Measurements from ENCODE around the gene GSK3B. TPM values are rescaled to one million over a fixed set of nuclear protein-coding genes. Genes with fewer than 3 reads are reported as not detected.

Gene GSK3B
- total RNA-seq, 1 donor from 2014 or later: 11.8 TPM

DNA sequence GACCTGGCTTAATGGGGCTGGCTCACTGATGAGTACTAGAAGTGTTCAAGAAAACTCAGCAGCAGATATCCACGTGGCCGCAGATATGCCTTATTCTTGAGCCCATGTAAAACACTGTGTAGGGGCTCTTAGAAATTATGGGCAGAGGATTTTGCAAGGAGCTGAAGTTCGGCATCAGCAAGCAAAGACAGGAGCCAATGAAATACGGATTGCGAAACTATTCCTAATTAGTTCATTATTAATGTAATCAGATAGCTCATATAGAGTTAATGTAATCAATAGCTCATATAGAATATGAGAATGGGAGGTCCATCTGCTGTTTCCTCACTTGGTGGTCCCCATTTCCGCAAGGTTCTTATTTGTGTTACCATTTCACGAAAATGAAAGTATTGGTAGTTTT is 9.0 kb upstream of the GSK3B start:
- TF ChIP-seq, protein P1, sequence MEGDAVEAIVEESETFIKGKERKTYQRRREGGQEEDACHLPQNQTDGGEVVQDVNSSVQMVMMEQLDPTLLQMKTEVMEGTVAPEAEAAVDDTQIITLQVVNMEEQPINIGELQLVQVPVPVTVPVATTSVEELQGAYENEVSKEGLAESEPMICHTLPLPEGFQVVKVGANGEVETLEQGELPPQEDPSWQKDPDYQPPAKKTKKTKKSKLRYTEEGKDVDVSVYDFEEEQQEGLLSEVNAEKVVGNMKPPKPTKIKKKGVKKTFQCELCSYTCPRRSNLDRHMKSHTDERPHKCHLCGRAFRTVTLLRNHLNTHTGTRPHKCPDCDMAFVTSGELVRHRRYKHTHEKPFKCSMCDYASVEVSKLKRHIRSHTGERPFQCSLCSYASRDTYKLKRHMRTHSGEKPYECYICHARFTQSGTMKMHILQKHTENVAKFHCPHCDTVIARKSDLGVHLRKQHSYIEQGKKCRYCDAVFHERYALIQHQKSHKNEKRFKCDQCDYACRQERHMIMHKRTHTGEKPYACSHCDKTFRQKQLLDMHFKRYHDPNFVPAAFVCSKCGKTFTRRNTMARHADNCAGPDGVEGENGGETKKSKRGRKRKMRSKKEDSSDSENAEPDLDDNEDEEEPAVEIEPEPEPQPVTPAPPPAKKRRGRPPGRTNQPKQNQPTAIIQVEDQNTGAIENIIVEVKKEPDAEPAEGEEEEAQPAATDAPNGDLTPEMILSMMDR (IDR thresholded peaks at IDR 0.05): no peak
- Histone ChIP-seq H3K27ac (no peak overlapping the region), H3K4me3 (no peak overlapping the region), H3K9me3 (no peaks in the 10 kb centered on the region), H3K36me3 (no peaks in the 10 kb centered on the region), H3K27me3 (no peaks in the 10 kb centered on the region), H3K4me1 (peaks cover 0 to 2% of the 10 kb centered on the region in 2 donors)
- DNase-seq (ENCODE audit: low spot score in 2 of 2): no peak
- intact Hi-C loops (cut with DNase I): no loop called here

DNA sequence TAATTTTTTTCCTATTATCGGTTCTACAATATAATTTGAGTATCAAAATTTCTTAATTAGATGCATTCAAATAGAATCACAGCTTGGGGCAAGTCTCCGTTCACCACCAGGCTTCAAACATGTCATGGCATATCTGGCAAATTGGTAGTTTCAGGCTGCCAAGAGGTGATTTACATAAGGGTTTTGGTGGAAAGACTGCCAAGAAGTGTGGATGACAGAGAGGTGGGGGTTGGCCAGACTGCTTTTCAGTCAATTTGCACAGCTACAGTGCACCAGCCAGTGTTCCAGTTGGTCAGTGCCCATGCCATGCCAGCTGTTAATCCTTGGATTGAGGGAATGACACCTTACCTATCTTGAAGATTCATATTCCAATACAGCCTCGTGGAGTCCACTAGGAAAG is 8.4 kb upstream of the GSK3B start:
- TF ChIP-seq, protein P1 (IDR thresholded peaks at IDR 0.05): no peak
- H3K36me3 ChIP-seq: no peaks in the 10 kb centered on the region
- no peak for DNase-seq (ENCODE audit: low spot score in 2 of 2)
- no peaks in the 10 kb centered on the region for H3K27me3 ChIP-seq
- H3K9me3 ChIP-seq: no peaks in the 10 kb centered on the region
- peaks cover 0 to 2% of the 10 kb centered on the region in 2 donors for H3K4me1 ChIP-seq
- no peak overlapping the region for H3K27ac ChIP-seq
- no peak overlapping the region for H3K4me3 ChIP-seq
- intact Hi-C loops (cut with DNase I): no loop called here

DNA sequence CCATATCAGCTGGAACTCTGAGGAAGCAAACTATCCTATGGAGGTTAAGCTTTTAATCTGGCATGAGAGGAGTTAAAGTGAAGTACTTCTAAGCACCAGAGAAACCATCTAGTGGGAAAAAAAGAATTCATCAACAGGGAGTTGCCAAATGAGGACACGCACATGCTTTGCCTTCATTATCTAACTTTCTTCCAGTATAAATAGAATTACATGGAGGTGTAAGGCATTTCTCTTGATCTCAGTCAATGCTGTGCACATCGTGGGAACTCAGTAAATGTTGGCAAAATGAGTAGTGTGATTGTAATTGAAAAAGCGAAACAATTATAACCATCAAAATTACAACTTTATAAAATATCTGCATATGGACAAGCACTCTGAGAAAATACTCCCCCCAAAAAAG is 8.0 kb upstream of the GSK3B start:
- intact Hi-C loops (cut with DNase I): no loop called here
- Histone ChIP-seq H3K4me1 (peaks cover 0 to 2% of the 10 kb centered on the region in 2 donors), H3K36me3 (no peaks in the 10 kb centered on the region), H3K4me3 (no peak overlapping the region), H3K9me3 (no peaks in the 10 kb centered on the region), H3K27me3 (no peaks in the 10 kb centered on the region), H3K27ac (no peak overlapping the region)
- DNase-seq (ENCODE audit: low spot score in 2 of 2): no peak
- TF ChIP-seq, protein P1 (IDR thresholded peaks at IDR 0.05): no peak

DNA sequence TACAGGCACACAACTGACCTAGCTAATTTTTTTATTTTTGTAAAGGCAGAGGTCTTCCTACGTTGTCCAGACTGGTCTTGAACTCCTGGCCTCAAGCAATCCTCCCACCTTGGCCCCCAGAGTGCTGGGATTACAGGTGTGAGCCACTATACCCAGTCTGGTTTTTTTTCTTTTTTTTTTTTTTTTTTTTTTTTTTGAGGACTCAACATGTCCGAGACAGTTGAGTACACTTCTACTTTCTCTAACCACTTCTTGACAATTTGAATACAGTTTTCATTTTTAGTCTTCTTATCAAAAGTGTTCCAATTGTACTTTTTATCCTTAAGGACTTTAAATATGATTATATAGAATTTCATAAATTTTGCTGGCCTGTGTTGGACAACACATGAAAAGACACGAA is 7.4 kb upstream of the GSK3B start:
- TF ChIP-seq, protein P1 (IDR thresholded peaks at IDR 0.05): no peak
- Histone ChIP-seq H3K36me3 (no peaks in the 10 kb centered on the region), H3K27me3 (no peaks in the 10 kb centered on the region), H3K9me3 (no peaks in the 10 kb centered on the region), H3K4me1 (peaks cover 0 to 3% of the 10 kb centered on the region in 2 donors), H3K4me3 (no peak overlapping the region), H3K27ac (no peak overlapping the region)
- intact Hi-C loops (cut with DNase I): no loop called here
- no peak for DNase-seq (ENCODE audit: low spot score in 2 of 2)

DNA sequence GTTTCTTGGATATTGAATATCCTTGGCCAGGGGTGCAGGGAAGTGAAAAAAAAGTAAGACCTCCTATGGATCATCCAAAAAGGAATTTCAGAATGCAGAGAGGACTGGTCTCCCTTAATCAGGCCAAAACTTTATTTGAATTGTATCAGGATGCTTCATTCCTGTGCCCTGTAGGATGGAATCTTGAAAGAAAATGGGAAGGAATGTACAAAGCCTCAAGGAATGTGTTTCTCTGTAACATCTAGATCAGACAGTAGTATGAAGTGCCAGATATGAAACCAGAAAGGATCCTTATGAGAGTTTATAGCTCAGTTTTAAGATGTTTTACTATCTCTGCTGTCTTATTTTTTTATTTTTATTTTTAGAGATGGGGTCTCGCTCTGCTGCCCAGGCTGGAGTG is 6.5 kb upstream of the GSK3B start:
- TF ChIP-seq, protein P1 (IDR thresholded peaks at IDR 0.05): no peak
- DNase-seq (ENCODE audit: low spot score in 2 of 2): no peak
- H3K27me3 ChIP-seq: no peaks in the 10 kb centered on the region
- no peak overlapping the region for H3K27ac ChIP-seq
- no peak overlapping the region for H3K4me3 ChIP-seq
- no peaks in the 10 kb centered on the region for H3K36me3 ChIP-seq
- H3K4me1 ChIP-seq: peaks cover 0 to 5% of the 10 kb centered on the region in 2 donors
- H3K9me3 ChIP-seq: no peaks in the 10 kb centered on the region
- intact Hi-C loops (cut with DNase I): no loop called here

DNA sequence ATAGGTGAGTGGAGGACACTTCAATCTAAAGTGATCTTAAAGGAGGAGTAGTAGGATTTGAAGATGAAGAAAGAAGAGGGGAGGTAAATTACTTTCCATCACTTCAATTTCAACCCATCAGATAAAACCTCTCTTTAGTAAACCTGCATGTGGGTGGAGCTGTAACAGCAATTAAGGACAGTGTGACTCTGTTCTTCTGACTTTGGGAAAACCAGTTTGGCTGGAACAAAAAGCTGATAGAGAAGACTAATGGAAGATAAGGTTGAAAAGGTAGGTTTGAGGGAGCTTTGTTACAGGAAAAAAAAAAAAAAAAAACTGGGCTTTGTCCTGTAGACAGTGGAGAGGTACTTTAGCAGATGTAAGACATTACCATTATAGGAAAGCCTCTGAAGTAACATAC is 4.5 kb upstream of the GSK3B start:
- H3K27me3 ChIP-seq: no peaks in the 10 kb centered on the region
- no peak for DNase-seq (ENCODE audit: low spot score in 2 of 2)
- no peak overlapping the region for H3K27ac ChIP-seq
- TF ChIP-seq, protein P1 (IDR thresholded peaks at IDR 0.05): no peak
- no peaks in the 10 kb centered on the region for H3K9me3 ChIP-seq
- peaks cover 0 to 5% of the 10 kb centered on the region in 2 donors for H3K4me1 ChIP-seq
- H3K4me3 ChIP-seq: no peak overlapping the region
- intact Hi-C loops (cut with DNase I): loop anchor here (5.0 to 10.0 kb wide), 5 partner anchors 339 to 1736 kb away; partner anchors contain the start of genes CFAP91, COX17, EAF2 and IQCB1
- H3K36me3 ChIP-seq: no peaks in the 10 kb centered on the region

Data from ascending aorta (tissue), 2 donors.